HepG2 (cell line): ENCODE measurements around the gene JAGN1. TPM values are rescaled to one million over a fixed set of nuclear protein-coding genes. Genes with fewer than 3 reads are reported as not detected.
A peak's percentile ranks its signal among the peaks of the same experiment; 100 is the strongest.

ENCODE experiments used
- CERS6 ChIP-seq: sonication (generic); formaldehyde crosslinking; IDR thresholded peaks from 2 replicates; pipeline ENCODE4 v1.5.0; 2020; ENCODE audit warnings: missing genetic modification reagents
- GPN1 ChIP-seq: sonication (generic); formaldehyde crosslinking; IDR thresholded peaks from 2 replicates; pipeline ENCODE4 v1.5.1; 2020; ENCODE audit warnings: missing genetic modification reagents, borderline replicate concordance
- HMGXB4 ChIP-seq, 2 experiments: sonication (generic) in 1 of 2; formaldehyde crosslinking in 1 of 2; IDR thresholded peaks; 2 replicates each; pipeline versions ENCODE4 v1.4.0 to v1.6.1; 2018 to 2020; ENCODE audit warnings: missing genetic modification reagents in 2 of 2, borderline replicate concordance in 1 of 2, low read depth in 1 of 2, mild to moderate bottlenecking in 1 of 2, missing biosample characterization in 1 of 2
- REL ChIP-seq: sonication (generic); formaldehyde crosslinking; conservative IDR thresholded peaks from 2 replicates; pipeline ENCODE4 v1.8.0; 2022; ENCODE audit warnings: mild to moderate bottlenecking, missing genetic modification reagents, moderate library complexity
- REPIN1 ChIP-seq: sonication (generic); formaldehyde crosslinking; IDR thresholded peaks from 2 replicates; pipeline ENCODE4 v1.8.0; 2022; ENCODE audit warnings: missing genetic modification reagents, low read depth, mild to moderate bottlenecking, borderline replicate concordance
- SRSF9 ChIP-seq: fragments of 200-400 bp; formaldehyde crosslinking; IDR thresholded peaks from 2 replicates; pipeline ENCODE4 v1.6.1; 2018; ENCODE audit warnings: borderline replicate concordance, mild to moderate bottlenecking, low read depth, low read length; ENCODE audit not compliant: insufficient read depth, poor library complexity, severe bottlenecking
- SRY ChIP-seq: sonication (generic); formaldehyde crosslinking; IDR thresholded peaks from 2 replicates; pipeline ENCODE4 v1.8.0; 2022; ENCODE audit warnings: mild to moderate bottlenecking, missing genetic modification reagents
- ZNF33A ChIP-seq: sonication (generic); formaldehyde crosslinking; IDR thresholded peaks from 2 replicates; pipeline ENCODE4 v1.5.1; 2020; ENCODE audit warnings: missing genetic modification reagents, mild to moderate bottlenecking, moderate library complexity, borderline replicate concordance
- ZSCAN22 ChIP-seq: sonication (generic); formaldehyde crosslinking; IDR thresholded peaks from 2 replicates; pipeline ENCODE4 v1.4.0; 2020; ENCODE audit warnings: mild to moderate bottlenecking, missing genetic modification reagents
- polyA plus RNA-seq, 8 experiments: library from polyadenylated mRNA; depleted of rRNA in 3 of 8; stranded (reverse) in 7 of 8; unstranded in 1 of 8; fragments of >200 nt; fragmentation: Illumina TruSeq in 4 of 8; extraction: Trizol in 4 of 8; gene quantifications; 2 replicates each; pipeline versions ENCODE4 v1.2.1 to v1.2.3, GENCODE V29; 2011 to 2016; ENCODE audit warnings: low read depth in 4 of 8, missing spikeins in 1 of 8, mixed read lengths in 1 of 8; ENCODE audit not compliant: insufficient read depth in 1 of 8
- total RNA-seq, 5 experiments: library from RNA; depleted of rRNA; stranded (reverse); fragments of >200 nt; fragmentation: Illumina TruSeq; extraction: Trizol; gene quantifications; 2 replicates each; pipeline ENCODE4 v1.2.3, GENCODE V29; 2016; ENCODE audit warnings: low read depth in 1 of 5
- TF ChIP-seq, protein P1 (sequence below): sonication (generic); formaldehyde crosslinking; IDR thresholded peaks from 2 replicates; pipeline ENCODE4 v1.8.0; 2022; ENCODE audit warnings: missing genetic modification reagents, mild to moderate bottlenecking, moderate library complexity, borderline replicate concordance
- TF ChIP-seq, protein P2 (sequence below): sonication (generic); formaldehyde crosslinking; IDR thresholded peaks from 2 replicates; pipeline ENCODE4 v1.9.0; 2021; ENCODE audit warnings: missing genetic modification reagents, borderline replicate concordance
- TF ChIP-seq, protein P3 (sequence below): sonication (generic); formaldehyde crosslinking; IDR thresholded peaks from 2 replicates; pipeline ENCODE4 v1.4.0; 2020; ENCODE audit warnings: mild to moderate bottlenecking, missing genetic modification reagents
- TF ChIP-seq, protein P4 (sequence below): sonication (generic); formaldehyde crosslinking; IDR thresholded peaks from 2 replicates; pipeline ENCODE4 v1.4.0; 2020; ENCODE audit warnings: missing genetic modification reagents

The JAGN1 gene
- total and polyA plus RNA-seq, 2 of the 13 experiments (the other 11 are each of a cell fraction or from before 2014, with no cell fraction given) = 49.9 to 50.9 TPM

DNA sequence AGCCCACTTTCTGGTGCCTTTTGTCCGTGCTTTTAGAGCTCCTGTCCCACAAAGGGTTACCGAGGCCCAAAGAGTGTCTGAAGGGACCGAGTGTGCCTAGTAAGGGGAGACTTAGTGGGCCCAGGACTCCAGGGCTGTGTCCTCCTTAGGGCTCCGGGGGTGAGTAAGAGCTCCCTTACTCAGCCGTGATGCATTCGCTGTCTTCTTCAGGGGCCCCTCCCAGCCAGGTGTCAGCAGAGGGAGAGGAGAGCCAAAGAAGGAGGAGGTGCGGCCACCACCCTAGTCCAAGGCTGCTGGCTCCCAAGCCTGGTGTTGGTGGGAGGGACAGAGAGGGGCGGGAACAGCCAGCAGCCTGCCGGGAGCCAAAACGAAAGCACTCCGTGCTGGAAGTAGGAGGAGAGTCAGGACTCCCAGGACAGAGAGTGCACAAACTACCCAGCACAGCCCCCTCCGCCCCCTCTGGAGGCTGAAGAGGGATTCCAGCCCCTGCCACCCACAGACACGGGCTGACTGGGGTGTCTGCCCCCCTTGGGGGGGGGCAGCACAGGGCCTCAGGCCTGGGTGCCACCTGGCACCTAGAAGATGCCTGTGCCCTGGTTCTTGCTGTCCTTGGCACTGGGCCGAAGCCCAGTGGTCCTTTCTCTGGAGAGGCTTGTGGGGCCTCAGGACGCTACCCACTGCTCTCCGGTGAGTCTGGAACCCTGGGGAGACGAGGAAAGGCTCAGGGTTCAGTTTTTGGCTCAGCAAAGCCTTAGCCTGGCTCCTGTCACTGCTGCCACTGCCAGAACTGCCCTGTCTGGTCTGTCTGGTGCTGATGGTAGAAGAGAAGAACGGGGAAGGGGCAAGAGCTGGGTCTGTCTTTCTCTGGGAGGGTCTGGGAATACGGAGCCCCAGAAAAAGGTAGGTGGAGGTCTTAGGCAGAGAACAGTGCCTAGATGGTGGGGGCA lies 26.6 kb downstream of the JAGN1 start, which contains the start of gene IL17RC (continued):
- TF ChIP-seq, protein P1, sequence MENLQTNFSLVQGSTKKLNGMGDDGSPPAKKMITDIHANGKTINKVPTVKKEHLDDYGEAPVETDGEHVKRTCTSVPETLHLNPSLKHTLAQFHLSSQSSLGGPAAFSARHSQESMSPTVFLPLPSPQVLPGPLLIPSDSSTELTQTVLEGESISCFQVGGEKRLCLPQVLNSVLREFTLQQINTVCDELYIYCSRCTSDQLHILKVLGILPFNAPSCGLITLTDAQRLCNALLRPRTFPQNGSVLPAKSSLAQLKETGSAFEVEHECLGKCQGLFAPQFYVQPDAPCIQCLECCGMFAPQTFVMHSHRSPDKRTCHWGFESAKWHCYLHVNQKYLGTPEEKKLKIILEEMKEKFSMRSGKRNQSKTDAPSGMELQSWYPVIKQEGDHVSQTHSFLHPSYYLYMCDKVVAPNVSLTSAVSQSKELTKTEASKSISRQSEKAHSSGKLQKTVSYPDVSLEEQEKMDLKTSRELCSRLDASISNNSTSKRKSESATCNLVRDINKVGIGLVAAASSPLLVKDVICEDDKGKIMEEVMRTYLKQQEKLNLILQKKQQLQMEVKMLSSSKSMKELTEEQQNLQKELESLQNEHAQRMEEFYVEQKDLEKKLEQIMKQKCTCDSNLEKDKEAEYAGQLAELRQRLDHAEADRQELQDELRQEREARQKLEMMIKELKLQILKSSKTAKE = no peak
- peak in 1 of 2 experiments; percentile 59; a peak in 2 of 4 replicates for TF ChIP-seq HMGXB4 (CRISPR knock-in tag; IDR thresholded peaks at IDR 0.05; ENCODE audit: borderline replicate concordance in 1 of 2, low read depth in 1 of 2)
- TF ChIP-seq, protein P2, sequence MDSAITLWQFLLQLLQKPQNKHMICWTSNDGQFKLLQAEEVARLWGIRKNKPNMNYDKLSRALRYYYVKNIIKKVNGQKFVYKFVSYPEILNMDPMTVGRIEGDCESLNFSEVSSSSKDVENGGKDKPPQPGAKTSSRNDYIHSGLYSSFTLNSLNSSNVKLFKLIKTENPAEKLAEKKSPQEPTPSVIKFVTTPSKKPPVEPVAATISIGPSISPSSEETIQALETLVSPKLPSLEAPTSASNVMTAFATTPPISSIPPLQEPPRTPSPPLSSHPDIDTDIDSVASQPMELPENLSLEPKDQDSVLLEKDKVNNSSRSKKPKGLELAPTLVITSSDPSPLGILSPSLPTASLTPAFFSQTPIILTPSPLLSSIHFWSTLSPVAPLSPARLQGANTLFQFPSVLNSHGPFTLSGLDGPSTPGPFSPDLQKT (CRISPR knock-in tag) = no peak
- no peak for TF ChIP-seq REL (CRISPR knock-in tag)
- TF ChIP-seq SRY (CRISPR knock-in tag) = no peak
- TF ChIP-seq GPN1 (CRISPR knock-in tag) = no peak
- TF ChIP-seq, protein P3, sequence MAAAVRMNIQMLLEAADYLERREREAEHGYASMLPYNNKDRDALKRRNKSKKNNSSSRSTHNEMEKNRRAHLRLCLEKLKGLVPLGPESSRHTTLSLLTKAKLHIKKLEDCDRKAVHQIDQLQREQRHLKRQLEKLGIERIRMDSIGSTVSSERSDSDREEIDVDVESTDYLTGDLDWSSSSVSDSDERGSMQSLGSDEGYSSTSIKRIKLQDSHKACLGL (CRISPR knock-in tag) = no peak
- no peak for TF ChIP-seq REPIN1
- no peak for TF ChIP-seq CERS6 (CRISPR knock-in tag)
- no peak for TF ChIP-seq ZNF33A
- TF ChIP-seq, protein P4, sequence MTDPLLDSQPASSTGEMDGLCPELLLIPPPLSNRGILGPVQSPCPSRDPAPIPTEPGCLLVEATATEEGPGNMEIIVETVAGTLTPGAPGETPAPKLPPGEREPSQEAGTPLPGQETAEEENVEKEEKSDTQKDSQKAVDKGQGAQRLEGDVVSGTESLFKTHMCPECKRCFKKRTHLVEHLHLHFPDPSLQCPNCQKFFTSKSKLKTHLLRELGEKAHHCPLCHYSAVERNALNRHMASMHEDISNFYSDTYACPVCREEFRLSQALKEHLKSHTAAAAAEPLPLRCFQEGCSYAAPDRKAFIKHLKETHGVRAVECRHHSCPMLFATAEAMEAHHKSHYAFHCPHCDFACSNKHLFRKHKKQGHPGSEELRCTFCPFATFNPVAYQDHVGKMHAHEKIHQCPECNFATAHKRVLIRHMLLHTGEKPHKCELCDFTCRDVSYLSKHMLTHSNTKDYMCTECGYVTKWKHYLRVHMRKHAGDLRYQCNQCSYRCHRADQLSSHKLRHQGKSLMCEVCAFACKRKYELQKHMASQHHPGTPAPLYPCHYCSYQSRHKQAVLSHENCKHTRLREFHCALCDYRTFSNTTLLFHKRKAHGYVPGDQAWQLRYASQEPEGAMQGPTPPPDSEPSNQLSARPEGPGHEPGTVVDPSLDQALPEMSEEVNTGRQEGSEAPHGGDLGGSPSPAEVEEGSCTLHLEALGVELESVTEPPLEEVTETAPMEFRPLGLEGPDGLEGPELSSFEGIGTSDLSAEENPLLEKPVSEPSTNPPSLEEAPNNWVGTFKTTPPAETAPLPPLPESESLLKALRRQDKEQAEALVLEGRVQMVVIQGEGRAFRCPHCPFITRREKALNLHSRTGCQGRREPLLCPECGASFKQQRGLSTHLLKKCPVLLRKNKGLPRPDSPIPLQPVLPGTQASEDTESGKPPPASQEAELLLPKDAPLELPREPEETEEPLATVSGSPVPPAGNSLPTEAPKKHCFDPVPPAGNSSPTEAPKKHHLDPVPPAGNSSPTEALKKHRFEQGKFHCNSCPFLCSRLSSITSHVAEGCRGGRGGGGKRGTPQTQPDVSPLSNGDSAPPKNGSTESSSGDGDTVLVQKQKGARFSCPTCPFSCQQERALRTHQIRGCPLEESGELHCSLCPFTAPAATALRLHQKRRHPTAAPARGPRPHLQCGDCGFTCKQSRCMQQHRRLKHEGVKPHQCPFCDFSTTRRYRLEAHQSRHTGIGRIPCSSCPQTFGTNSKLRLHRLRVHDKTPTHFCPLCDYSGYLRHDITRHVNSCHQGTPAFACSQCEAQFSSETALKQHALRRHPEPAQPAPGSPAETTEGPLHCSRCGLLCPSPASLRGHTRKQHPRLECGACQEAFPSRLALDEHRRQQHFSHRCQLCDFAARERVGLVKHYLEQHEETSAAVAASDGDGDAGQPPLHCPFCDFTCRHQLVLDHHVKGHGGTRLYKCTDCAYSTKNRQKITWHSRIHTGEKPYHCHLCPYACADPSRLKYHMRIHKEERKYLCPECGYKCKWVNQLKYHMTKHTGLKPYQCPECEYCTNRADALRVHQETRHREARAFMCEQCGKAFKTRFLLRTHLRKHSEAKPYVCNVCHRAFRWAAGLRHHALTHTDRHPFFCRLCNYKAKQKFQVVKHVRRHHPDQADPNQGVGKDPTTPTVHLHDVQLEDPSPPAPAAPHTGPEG (CRISPR knock-in tag) = no peak
- no peak for TF ChIP-seq SRSF9
- TF ChIP-seq ZSCAN22 (CRISPR knock-in tag) = no peak
